ENCODE measurements around the gene CRTC1. TPM values are rescaled to one million over a fixed set of nuclear protein-coding genes. Genes with fewer than 3 reads are reported as not detected.

Gene CRTC1
- total RNA-seq, 1 experiment from 2014 or later = 19.0 TPM

- Histone ChIP-seq H3K79me2 (ENCODE audit: insufficient read depth, low read length) (no peaks in the 10 kb centered on the region), H2BK120ac (ENCODE audit: low read depth, low read length, poor library complexity, severe bottlenecking) (no peak overlapping the region), H3K4ac (ENCODE audit: low read depth, low read length) (no peak overlapping the region), H2BK15ac (ENCODE audit: low read depth, low read length) (no peak overlapping the region), H3K18ac (ENCODE audit: insufficient read length, low read depth, low read length) (no peak overlapping the region), H2AK5ac (ENCODE audit: insufficient read length, low read length) (no peak overlapping the region), H3K4me1 (ENCODE audit: insufficient read depth, low read length) (no peaks in the 10 kb centered on the region), H2BK5ac (ENCODE audit: insufficient read length, low read length) (no peak overlapping the region), H3K27me3 (ENCODE audit: insufficient read depth, low read length) (no peaks in the 10 kb centered on the region), H2AFZ (ENCODE audit: low read length) (no peak overlapping the region), H3K14ac (ENCODE audit: insufficient read depth, low read length) (no peak overlapping the region), H4K91ac (ENCODE audit: insufficient read length, low read depth, low read length) (no peak overlapping the region), H4K20me1 (ENCODE audit: control insufficient read depth, insufficient read depth, insufficient read length) (no peaks in the 10 kb centered on the region), H3K56ac (ENCODE audit: insufficient read length, low read depth, low read length) (no peak overlapping the region), H3K27ac (ENCODE audit: insufficient read length, low read depth, low read length) (no peak overlapping the region), H4K8ac (replicated peaks; ENCODE audit: insufficient read length, low read depth, low read length) (no peak overlapping the region), H3T11ph (ENCODE audit: low read length) (no peak overlapping the region), H3K9me3 (ENCODE audit: control insufficient read depth, low read depth, low read length) (no peaks in the 10 kb centered on the region), H3K23me2 (ENCODE audit: insufficient read length, low read depth, low read length, poor library complexity, severe bottlenecking) (no peaks in the 10 kb centered on the region), H2BK20ac (ENCODE audit: low read depth, low read length, poor library complexity, severe bottlenecking) (no peak overlapping the region), H2BK12ac (ENCODE audit: insufficient read length, low read depth, low read length) (no peak overlapping the region), H3K9ac (ENCODE audit: extremely low read depth, insufficient read length, low read length) (no peak overlapping the region), H3K4me2 (ENCODE audit: insufficient read depth, insufficient read length, low read length) (no peak overlapping the region), H3K79me1 (ENCODE audit: insufficient read depth, low read depth, low read length, poor library complexity, severe bottlenecking) (no peaks in the 10 kb centered on the region), H3K23ac (ENCODE audit: insufficient read length, low read depth, low read length) (no peak overlapping the region), H4K5ac (ENCODE audit: insufficient read length, low read depth, low read length) (no peak overlapping the region)
- H3K27ac Mint-ChIP-seq = no peak overlapping the region
- peaks cover 0 to 20% (median 14%) of the 10 kb centered on the region in 3 experiments; a peak in 5 of 7 replicates for H3K36me3 Mint-ChIP-seq (ENCODE audit: insufficient read depth in 1 of 3, low read depth in 3 of 3)
- no peaks in the 10 kb centered on the region for H3K9me3 Mint-ChIP-seq
- peaks cover 5 to 11% of the 10 kb centered on the region in 2 experiments for H3K4me1 Mint-ChIP-seq
- DNase-seq = no peak
- no CpG with 5 or more reads among the region's 38 CpGs for whole genome bisulfite sequencing (ENCODE audit: extremely low coverage, insufficient read length, low lambda C conversion rate)
- no peak for TF ChIP-seq CTCF (conservative IDR thresholded peaks at IDR 0.05)
- no peaks in the 10 kb centered on the region for H3K27me3 Mint-ChIP-seq (ENCODE audit: low read depth)
- no peak overlapping the region for H3K4me3 Mint-ChIP-seq
Measured at GRCh38 chr19:18668252-18668631, 15.2 kb upstream of the CRTC1 start.

All from H9 (cell line).